WI38 (cell line): ENCODE measurements around the gene PHF20.
A peak's percentile ranks its signal among the peaks of the same experiment; 100 is the strongest.
"Not testable (repeated sequence)": the region's sequence is repeated elsewhere in the genome, so short reads cannot be mapped to it uniquely, and the experiment has no call there.

Experiments
- H3K4me3 ChIP-seq: 2 replicates; pipeline ENCODE4 v1.5.1; 2011; ENCODE audit warnings: low read depth, mild to moderate bottlenecking, control low read depth, low read length
- CTCF ChIP-seq: IDR thresholded peaks from 2 replicates; pipeline ENCODE4 v1.5.1; 2012; ENCODE audit warnings: low read depth, mild to moderate bottlenecking, control low read depth, low read length

Gene PHF20

GRCh38 chr20:35947907-35948306 is 176.1 kb downstream of the PHF20 start:
- TF ChIP-seq CTCF, result no peak
- H3K4me3 ChIP-seq, result no peak overlapping the region

- no peak for TF ChIP-seq CTCF
Measured at GRCh38 chr20:35950093-35950492, 178.3 kb downstream of the PHF20 start.

GRCh38 chr20:35952080-35952479 is 180.3 kb downstream of the PHF20 start:
- H3K4me3 ChIP-seq, result not testable (repeated sequence)

More at GRCh38 chr20:35950093-35950492, 178.3 kb downstream of the PHF20 start:
- H3K4me3 ChIP-seq, result no peak overlapping the region

GRCh38 chr20:35952480-35953386 is 180.9 kb downstream of the PHF20 start:
- H3K4me3 ChIP-seq, result peak overlapping the region; percentile 93
- TF ChIP-seq CTCF, result no peak

- TF ChIP-seq CTCF, result no peak
- peak overlapping the region; percentile 93 for H3K4me3 ChIP-seq
Measured at GRCh38 chr20:35953387-35954199, 181.8 kb downstream of the PHF20 start.

- TF ChIP-seq CTCF, result peak; percentile 90
- H3K4me3 ChIP-seq, result peak within 1 kb of the TSS; percentile 93
Measured at GRCh38 chr20:35954200-35954906, 182.5 kb downstream of the PHF20 start, which contains the start of gene SCAND1. Gene SCAND1, minus strand, starts transcription at chr20:35954502. Its CDS starts 218 bp downstream, at chr20:35954284.

GRCh38 chr20:35954907-35955251 is 183.1 kb downstream of the PHF20 start:
- TF ChIP-seq CTCF, result no peak
- H3K4me3 ChIP-seq, result peak overlapping the region; percentile 93
